HEK293T (cell line): ENCODE results near the gene PCGF5.

Experiments
- CTCF ChIA-PET: fragments of 350-600 bp; formaldehyde crosslinking; extraction: SDS; loops from one replicate; lab custom pipeline; 2021; ENCODE audit warnings: antibody characterized with exemption, inconsistent platforms; lab: Yijun Ruan, JAX
- POLR2A ChIA-PET: fragments of 350-600 bp; formaldehyde crosslinking; extraction: SDS; loops from one replicate; lab custom pipeline; 2020; ENCODE audit warnings: antibody characterized with exemption, inconsistent platforms; lab: Yijun Ruan, JAX
- DNase-seq: peaks from one replicate; pipeline ENCODE4 v3.0.0; 2012; ENCODE audit warnings: mixed read lengths; ENCODE audit errors: extremely low spot score
- ARNT ChIP-seq: fragments of 450-650 bp; IDR thresholded peaks from 2 replicates; pipeline ENCODE4 v1.6.1; 2017; ENCODE audit warnings: mild to moderate bottlenecking
- BHLHE40 ChIP-seq: fragments of 450-650 bp; IDR thresholded peaks from 2 replicates; pipeline ENCODE4 v1.6.1; 2016; ENCODE audit warnings: mild to moderate bottlenecking, moderate library complexity, borderline replicate concordance
- CTBP1 ChIP-seq: fragments of 450-650 bp; IDR thresholded peaks from 2 replicates; pipeline ENCODE4 v1.6.1; 2016; ENCODE audit warnings: borderline replicate concordance
- ELF4 ChIP-seq: fragments of 450-650 bp; IDR thresholded peaks from 2 replicates; pipeline ENCODE4 v1.6.1; 2017; ENCODE audit warnings: antibody characterized with exemption
- FOXA1 ChIP-seq: fragments of 450-650 bp; IDR thresholded peaks from 2 replicates; pipeline ENCODE4 v1.6.1; 2016; ENCODE audit warnings: mild to moderate bottlenecking
- FOXK2 ChIP-seq: fragments of 450-650 bp; IDR thresholded peaks from 2 replicates; pipeline ENCODE4 v1.6.1; 2016; ENCODE audit warnings: mild to moderate bottlenecking
- FOXM1 ChIP-seq: fragments of 450-650 bp; IDR thresholded peaks from 2 replicates; pipeline ENCODE4 v1.6.1; 2017; ENCODE audit warnings: mild to moderate bottlenecking, borderline replicate concordance
- HDGF ChIP-seq: fragments of 450-650 bp; IDR thresholded peaks from 2 replicates; pipeline ENCODE4 v1.6.1; 2017; ENCODE audit warnings: antibody characterized with exemption, borderline replicate concordance
- L3MBTL2 ChIP-seq: fragments of 450-650 bp; conservative IDR thresholded peaks from 2 replicates; pipeline ENCODE4 v1.6.1; 2016; ENCODE audit warnings: mild to moderate bottlenecking
- LEF1 ChIP-seq: fragments of 450-650 bp; IDR thresholded peaks from 2 replicates; pipeline ENCODE4 v1.6.1; 2017; ENCODE audit warnings: mild to moderate bottlenecking, borderline replicate concordance
- NFRKB ChIP-seq: fragments of 450-650 bp; IDR thresholded peaks from 2 replicates; pipeline ENCODE4 v1.6.1; 2016; ENCODE audit warnings: mild to moderate bottlenecking, moderate library complexity
- SP1 ChIP-seq: fragments of 450-650 bp; IDR thresholded peaks from 2 replicates; pipeline ENCODE4 v1.6.1; 2017
- SUZ12 ChIP-seq: fragments of 450-650 bp; IDR thresholded peaks from 2 replicates; pipeline ENCODE4 v1.6.1; 2016; ENCODE audit warnings: mild to moderate bottlenecking
- TARDBP ChIP-seq: fragments of 450-650 bp; IDR thresholded peaks from 2 replicates; pipeline ENCODE4 v1.6.1; 2016
- ZNF384 ChIP-seq: fragments of 450-650 bp; IDR thresholded peaks from 2 replicates; pipeline ENCODE4 v1.6.1; 2016
- TF ChIP-seq, protein P1 (sequence below): fragments of 450-650 bp; IDR thresholded peaks from 2 replicates; pipeline ENCODE4 v1.6.1; 2016

PCGF5 gene

DNA sequence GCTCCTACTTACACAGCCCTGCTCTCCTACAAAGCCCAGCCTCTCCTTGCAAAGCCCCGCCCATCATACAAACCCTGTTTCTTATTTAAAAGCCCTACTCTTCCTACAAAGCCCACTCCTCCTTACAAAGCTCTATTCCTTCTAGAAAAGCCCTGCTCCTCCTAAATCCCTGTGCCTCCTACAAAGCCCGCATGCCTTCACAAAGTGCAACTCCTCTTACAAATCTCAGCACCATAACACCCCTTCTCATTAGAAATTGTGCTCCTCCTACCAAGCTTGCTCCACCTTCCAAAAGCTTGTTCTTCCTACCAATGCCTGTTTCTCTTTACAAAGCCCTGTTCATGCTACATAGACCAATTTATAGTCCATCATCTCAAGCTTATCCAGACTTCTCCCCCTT, 66.1 kb downstream of the PCGF5 start:
- ChIA-PET POLR2A (no interaction called here), CTCF (no interaction called here)
- no peak for DNase-seq
- TF ChIP-seq NFRKB = no peak
- TF ChIP-seq FOXM1 = no peak
- TF ChIP-seq TARDBP = no peak
- TF ChIP-seq HDGF = no peak
- TF ChIP-seq SUZ12 = no peak
- TF ChIP-seq ZNF384 = no peak
- no peak for TF ChIP-seq L3MBTL2
- TF ChIP-seq ELF4 = no peak
- TF ChIP-seq BHLHE40 = no peak
- no peak for TF ChIP-seq FOXK2
- no peak for TF ChIP-seq LEF1
- no peak for TF ChIP-seq SP1
- no peak for TF ChIP-seq CTBP1
- TF ChIP-seq, protein P1, sequence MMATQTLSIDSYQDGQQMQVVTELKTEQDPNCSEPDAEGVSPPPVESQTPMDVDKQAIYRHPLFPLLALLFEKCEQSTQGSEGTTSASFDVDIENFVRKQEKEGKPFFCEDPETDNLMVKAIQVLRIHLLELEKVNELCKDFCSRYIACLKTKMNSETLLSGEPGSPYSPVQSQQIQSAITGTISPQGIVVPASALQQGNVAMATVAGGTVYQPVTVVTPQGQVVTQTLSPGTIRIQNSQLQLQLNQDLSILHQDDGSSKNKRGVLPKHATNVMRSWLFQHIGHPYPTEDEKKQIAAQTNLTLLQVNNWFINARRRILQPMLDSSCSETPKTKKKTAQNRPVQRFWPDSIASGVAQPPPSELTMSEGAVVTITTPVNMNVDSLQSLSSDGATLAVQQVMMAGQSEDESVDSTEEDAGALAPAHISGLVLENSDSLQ = no peak
- no peak for TF ChIP-seq ARNT
- no peak for TF ChIP-seq FOXA1

DNA sequence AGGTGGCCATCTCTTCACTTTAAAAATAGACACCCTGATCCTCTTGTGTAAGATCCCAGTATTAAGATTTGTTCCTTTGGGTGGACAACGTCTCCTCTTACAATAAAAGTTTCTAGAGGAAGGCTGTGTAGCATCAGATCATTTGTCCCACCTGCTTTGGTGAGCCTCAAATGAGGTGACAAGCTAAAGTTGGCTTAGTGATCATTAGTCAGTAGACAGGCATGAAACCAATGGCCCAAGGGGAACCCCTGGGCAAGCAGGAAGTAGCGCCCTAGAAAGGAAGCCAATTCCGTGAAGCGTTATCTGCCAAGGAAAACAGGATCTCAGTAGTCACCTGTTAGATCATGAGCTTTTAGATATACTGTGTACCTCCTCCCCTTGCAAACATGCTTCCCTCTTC, 66.8 kb downstream of the PCGF5 start:
- ChIA-PET POLR2A (no interaction called here), CTCF (no interaction called here)
- DNase-seq = no peak
- TF ChIP-seq, protein P1 = no peak

DNA sequence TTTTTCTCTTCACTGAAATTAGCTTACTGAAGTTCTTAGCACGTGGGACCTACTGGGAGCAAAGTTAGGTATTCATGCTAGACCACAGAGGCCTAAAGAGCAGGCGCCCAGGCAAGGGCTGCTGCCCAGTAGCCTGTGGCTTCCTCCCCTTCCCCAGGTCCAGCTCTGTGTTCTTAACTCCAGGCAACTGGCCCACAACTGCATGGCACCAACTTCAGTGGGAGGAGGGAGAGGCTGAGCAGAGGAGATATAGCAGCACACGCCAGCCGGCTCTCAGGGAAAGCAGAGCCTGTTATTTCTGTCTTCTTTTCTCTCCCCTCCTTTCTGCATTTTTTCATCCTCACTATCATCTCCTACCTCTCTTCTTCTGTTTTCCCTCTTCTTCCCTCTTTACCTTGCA, 67.4 kb downstream of the PCGF5 start:
- POLR2A ChIA-PET = no interaction called here
- TF ChIP-seq NFRKB = no peak
- no peak for TF ChIP-seq ELF4
- no peak for TF ChIP-seq FOXA1
- DNase-seq = no peak
- CTCF ChIA-PET = no interaction called here

DNA sequence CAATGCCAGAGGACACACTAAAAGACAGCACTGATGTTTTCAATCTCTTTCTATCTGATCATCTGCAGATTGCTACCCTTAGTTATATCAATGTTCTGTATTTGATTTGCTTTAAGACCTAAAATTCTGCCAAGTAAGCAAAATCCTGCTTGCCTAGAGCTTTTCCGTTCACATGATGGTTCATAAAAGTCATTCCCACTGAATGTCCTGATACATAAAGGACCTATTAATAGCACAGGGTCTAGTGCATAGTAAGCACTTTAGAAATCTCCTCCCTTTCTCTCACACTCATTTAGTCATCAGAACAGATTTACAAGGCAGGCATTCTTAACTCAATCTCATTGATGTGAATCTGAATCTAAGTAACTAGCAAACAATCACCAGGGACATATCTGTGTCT, 68.8 kb downstream of the PCGF5 start:
- TF ChIP-seq L3MBTL2 (no peak), SP1 (no peak), CTBP1 (no peak), HDGF (no peak), NFRKB (no peak), FOXK2 (no peak), TARDBP (no peak), SUZ12 (no peak), FOXA1 (no peak), ELF4 (no peak), LEF1 (no peak), FOXM1 (no peak), BHLHE40 (no peak), ZNF384 (no peak), ARNT (no peak)
- TF ChIP-seq, protein P1 = no peak
- ChIA-PET POLR2A (no interaction called here), CTCF (no interaction called here)
- no peak for DNase-seq

DNA sequence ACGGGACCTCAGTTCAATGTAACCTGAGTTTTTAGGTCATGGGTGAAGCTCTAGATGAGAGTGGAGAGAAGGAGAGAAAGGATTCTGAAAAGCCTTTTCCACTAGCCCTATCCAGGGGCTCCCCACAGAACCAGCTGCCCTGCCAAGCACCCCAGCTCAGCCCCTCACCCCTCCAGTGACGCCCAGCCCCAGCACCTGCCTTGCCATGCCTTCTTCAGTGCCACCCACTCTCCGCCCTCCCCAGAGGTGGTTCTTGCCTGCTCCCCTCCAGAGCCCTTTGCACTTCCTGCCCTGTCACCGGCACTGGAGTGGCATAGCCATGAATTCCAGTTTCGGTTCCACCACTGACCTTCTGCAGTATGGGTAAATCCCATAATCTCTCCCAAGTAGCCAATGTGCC, 70.1 kb downstream of the PCGF5 start:
- TF ChIP-seq L3MBTL2 = no peak
- no peak for TF ChIP-seq ZNF384
- TF ChIP-seq SUZ12 = no peak
- TF ChIP-seq TARDBP = no peak
- ChIA-PET CTCF (no interaction called here), POLR2A (no interaction called here)
- no peak for DNase-seq

DNA sequence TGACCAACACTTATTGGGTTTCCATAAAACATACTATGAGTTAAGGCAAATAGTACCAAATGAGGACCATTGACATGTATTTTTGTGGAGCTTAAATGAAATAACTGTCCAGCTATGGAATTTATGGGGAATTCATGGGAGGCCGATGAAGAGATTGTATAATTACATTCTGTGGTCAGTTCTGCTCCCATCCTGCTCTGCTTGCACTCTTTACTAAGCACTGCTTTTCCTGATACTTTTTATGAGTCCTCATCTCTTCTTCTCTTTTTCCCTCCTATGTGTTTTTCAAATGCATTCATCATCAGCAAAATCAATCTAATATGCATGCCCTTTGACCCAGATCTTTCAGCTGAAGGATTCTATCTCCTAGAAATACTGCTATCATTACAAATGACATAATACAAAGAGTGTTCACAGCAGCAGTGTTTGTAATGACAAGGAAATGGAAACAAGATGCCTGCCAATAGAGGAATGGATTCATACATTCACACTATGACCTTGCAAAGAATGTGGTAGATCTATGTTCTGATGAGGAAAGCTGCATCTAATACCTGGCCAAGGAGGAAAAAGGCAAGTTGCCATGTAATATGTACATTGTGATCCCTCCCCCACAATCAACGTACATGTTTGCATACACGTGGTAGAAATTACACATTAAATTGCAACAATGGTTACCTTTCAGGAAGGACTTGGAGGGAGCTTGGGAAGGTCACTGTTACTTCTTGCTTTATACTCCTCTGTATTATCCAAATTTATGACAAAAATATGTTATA, 73.9 kb downstream of the PCGF5 start:
- POLR2A ChIA-PET = no interaction called here
- DNase-seq = no peak
- TF ChIP-seq SUZ12 (no peak), FOXA1 (no peak), NFRKB (no peak), ZNF384 (no peak), ELF4 (no peak), HDGF (no peak), TARDBP (no peak), FOXM1 (no peak), L3MBTL2 (no peak), BHLHE40 (no peak), LEF1 (no peak)
- CTCF ChIA-PET = no interaction called here

DNA sequence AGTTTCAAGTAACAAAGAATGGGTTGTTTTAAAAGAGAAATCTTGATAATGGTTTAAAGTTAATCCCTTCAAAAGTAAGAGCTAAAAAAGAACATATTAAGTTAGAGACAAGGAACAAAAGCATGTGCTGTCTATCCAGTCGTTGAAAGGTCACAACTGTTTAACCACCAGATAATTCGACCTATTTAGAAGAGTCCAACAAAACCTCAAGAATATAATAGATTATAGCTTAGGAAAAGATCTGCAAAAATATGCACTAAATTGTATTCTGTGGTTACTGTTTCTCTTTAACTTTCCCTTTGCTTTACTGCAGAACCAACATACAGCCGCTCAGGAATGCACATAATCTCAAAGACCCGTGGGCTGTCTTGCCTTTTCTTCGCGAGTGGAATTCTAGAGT, 74.9 kb downstream of the PCGF5 start:
- ChIA-PET POLR2A (no interaction called here), CTCF (interaction anchor here (1.1 kb wide), 1 partner anchor 386 kb away, joined by 3 read pairs; no protein-coding TSS in a partner anchor)
- TF ChIP-seq, protein P1 = no peak
- TF ChIP-seq L3MBTL2 = no peak
- no peak for TF ChIP-seq NFRKB
- TF ChIP-seq HDGF = no peak
- TF ChIP-seq BHLHE40 = no peak
- TF ChIP-seq SUZ12 = no peak
- TF ChIP-seq ZNF384 = no peak
- TF ChIP-seq TARDBP = no peak
- no peak for TF ChIP-seq ELF4
- no peak for TF ChIP-seq FOXM1
- no peak for TF ChIP-seq FOXA1
- no peak for TF ChIP-seq FOXK2
- TF ChIP-seq SP1 = no peak
- TF ChIP-seq CTBP1 = no peak
- no peak for TF ChIP-seq ARNT
- no peak for TF ChIP-seq LEF1
- no peak for DNase-seq
